H1 (cell line): ENCODE data around the gene NLRC5. TPM values are rescaled to one million over a fixed set of nuclear protein-coding genes. Genes with fewer than 3 reads are reported as not detected.

Source experiments
- CTCF ChIA-PET: fragments of 300-600 bp; sonication (Branson Sonifier 250); formaldehyde crosslinking; loops from one replicate; lab custom pipeline; 2021; ENCODE audit not compliant: partially characterized antibody; lab: Charles Lee
- POLR2A ChIA-PET: fragments of 300-600 bp; sonication (Branson Sonifier 250); formaldehyde crosslinking; loops from one replicate; lab custom pipeline; 2021; ENCODE audit warnings: inconsistent platforms; ENCODE audit not compliant: partially characterized antibody; lab: Charles Lee
- DNase-seq, 2 experiments: peaks; one replicate each; pipeline versions ENCODE4 v3.0.0 to v3.0.0-alpha.2; 2010 to 2022; ENCODE audit warnings: low spot score in 2 of 2, low read depth in 1 of 2, mixed read lengths in 1 of 2
- FAIRE-seq: peaks from 2 replicates; lab custom pipeline; 2011; peaks lifted over from hg19 to GRCh38; lab: Jason Lieb, UNC
- H2AFZ ChIP-seq: 2 replicates; pipeline ENCODE4 v1.8.1; 2012; ENCODE audit warnings: low read length, inconsistent platforms
- H2AK5ac ChIP-seq: 2 replicates; pipeline ENCODE4 v1.6.1; 2013; ENCODE audit warnings: low read depth, low read length
- H2BK120ac ChIP-seq: replicated peaks from 2 replicates; pipeline ENCODE3; 2013; ENCODE audit warnings: low read depth, low read length, inconsistent platforms
- H2BK12ac ChIP-seq: 2 replicates; pipeline ENCODE4 v1.6.1; 2013; ENCODE audit warnings: low read depth, low read length
- H2BK15ac ChIP-seq: 2 replicates; pipeline ENCODE4 v1.6.1; 2013; ENCODE audit warnings: low read length
- H2BK20ac ChIP-seq: 2 replicates; pipeline ENCODE4 v1.6.1; 2013; ENCODE audit warnings: low read length
- H2BK5ac ChIP-seq: 2 replicates; pipeline ENCODE4 v1.6.1; 2013; ENCODE audit warnings: low read depth, low read length
- H3K14ac ChIP-seq: 2 replicates; pipeline ENCODE4 v1.6.1; 2013; ENCODE audit warnings: inconsistent platforms; ENCODE audit not compliant: insufficient read length
- H3K18ac ChIP-seq: 2 replicates; pipeline ENCODE4 v1.6.1; 2013; ENCODE audit warnings: low read length; ENCODE audit errors: extremely low read depth
- H3K23ac ChIP-seq: 2 replicates; pipeline ENCODE4 v1.6.1; 2013; ENCODE audit warnings: inconsistent platforms; ENCODE audit not compliant: insufficient read length
- H3K23me2 ChIP-seq: 2 replicates; pipeline ENCODE4 v1.6.1; 2013; ENCODE audit warnings: low read depth, low read length
- H3K27ac ChIP-seq: 2 replicates; pipeline ENCODE4 v1.6.1; 2011; ENCODE audit warnings: low read depth, low read length, inconsistent platforms
- H3K27me3 ChIP-seq, 4 experiments: replicated peaks in 1 of 4; 1 replicate in 1 of 4; 2 replicates in 3 of 4; pipeline versions ENCODE4 v1.6.1 to v1.8.1; 2011 to 2013; ENCODE audit warnings: low read length in 3 of 4, mild to moderate bottlenecking in 3 of 4, inconsistent platforms in 2 of 4, mixed read lengths in 2 of 4, moderate library complexity in 1 of 4; ENCODE audit not compliant: control insufficient read depth in 3 of 4, insufficient read depth in 3 of 4; ENCODE audit errors: extremely low read depth in 1 of 4
- H3K36me3 ChIP-seq, 4 experiments: 2 replicates each; pipeline versions ENCODE4 v1.6.1 to v1.8.1; 2011 to 2013; ENCODE audit warnings: mild to moderate bottlenecking in 4 of 4, low read length in 3 of 4, moderate library complexity in 2 of 4, control low read depth in 1 of 4, inconsistent platforms in 1 of 4; ENCODE audit not compliant: insufficient read depth in 4 of 4, control insufficient read depth in 2 of 4
- H3K4ac ChIP-seq: replicated peaks from 2 replicates; pipeline ENCODE3; 2013; ENCODE audit warnings: low read length, low read depth, mixed read lengths, inconsistent platforms; ENCODE audit not compliant: insufficient read length
- H3K4me1 ChIP-seq, 4 experiments: replicated peaks in 1 of 4; 1 replicate in 1 of 4; 2 replicates in 3 of 4; pipeline versions ENCODE4 v1.6.1 to v1.8.1; 2011 to 2013; ENCODE audit warnings: low read length in 3 of 4, inconsistent platforms in 2 of 4, mixed read lengths in 1 of 4; ENCODE audit not compliant: insufficient read depth in 4 of 4, control insufficient read depth in 3 of 4
- H3K4me2 ChIP-seq, 2 experiments: 2 replicates each; pipeline versions ENCODE4 v1.6.1 to v1.8.1; 2011 to 2013; ENCODE audit warnings: low read depth in 2 of 2, low read length in 2 of 2, control low read depth in 1 of 2, inconsistent platforms in 1 of 2, mild to moderate bottlenecking in 1 of 2; ENCODE audit not compliant: insufficient read depth in 1 of 2
- H3K4me3 ChIP-seq, 4 experiments: fragments of 200-600, 300-600 bp in 1 of 4; sonication (generic), shearing (Covaris generic), sonication (Bioruptor Twin) in 1 of 4; 2 replicates each; pipeline versions ENCODE4 v1.5.1 to v1.8.1; 2011 to 2016; ENCODE audit warnings: low read length in 4 of 4, low read depth in 3 of 4, control low read depth in 2 of 4, inconsistent platforms in 2 of 4, mild to moderate bottlenecking in 2 of 4, mixed read lengths in 1 of 4, moderate library complexity in 1 of 4; ENCODE audit not compliant: insufficient read depth in 2 of 4; ENCODE audit errors: extremely low read depth in 1 of 4
- H3K56ac ChIP-seq: replicated peaks from 2 replicates; pipeline ENCODE3; 2013; ENCODE audit warnings: low read depth, mild to moderate bottlenecking, mixed read lengths, low read length, inconsistent platforms; ENCODE audit not compliant: insufficient read length
- H3K79me1 ChIP-seq: 2 replicates; pipeline ENCODE4 v1.6.1; 2013; ENCODE audit warnings: low read depth, low read length, control low read depth
- H3K79me2 ChIP-seq, 2 experiments: 2 replicates each; pipeline versions ENCODE4 v1.6.1 to v1.8.1; 2012 to 2013; ENCODE audit warnings: low read length in 2 of 2, mild to moderate bottlenecking in 2 of 2, inconsistent platforms in 1 of 2; ENCODE audit not compliant: insufficient read depth in 2 of 2, control insufficient read depth in 1 of 2
- H3K9ac ChIP-seq, 4 experiments: replicated peaks in 1 of 4; 1 replicate in 1 of 4; 2 replicates in 3 of 4; pipeline versions ENCODE4 v1.6.1 to v1.8.1; 2011 to 2013; ENCODE audit warnings: low read depth in 3 of 4, low read length in 3 of 4, control low read depth in 2 of 4, mild to moderate bottlenecking in 2 of 4, moderate library complexity in 2 of 4, inconsistent platforms in 1 of 4; ENCODE audit errors: extremely low read depth in 1 of 4
- H3K9me3 ChIP-seq, 2 experiments: 2 replicates each; pipeline versions ENCODE4 v1.6.1 to v1.8.1; 2012 to 2013; ENCODE audit warnings: mild to moderate bottlenecking in 2 of 2, moderate library complexity in 2 of 2, control low read depth in 1 of 2, inconsistent platforms in 1 of 2, low read depth in 1 of 2, low read length in 1 of 2, mixed read lengths in 1 of 2; ENCODE audit not compliant: insufficient read depth in 2 of 2
- H4K20me1 ChIP-seq, 2 experiments: replicated peaks in 1 of 2; 2 replicates each; pipeline versions ENCODE3 to v1.8.1; 2011 to 2013; ENCODE audit warnings: inconsistent platforms in 2 of 2, low read length in 2 of 2, mild to moderate bottlenecking in 1 of 2; ENCODE audit not compliant: insufficient read depth in 2 of 2, control insufficient read depth in 1 of 2
- H4K5ac ChIP-seq: 2 replicates; pipeline ENCODE4 v1.6.1; 2013; ENCODE audit warnings: low read length, low read depth, mixed read lengths, inconsistent platforms; ENCODE audit not compliant: insufficient read length
- H4K8ac ChIP-seq: 2 replicates; pipeline ENCODE4 v1.8.0; 2013; ENCODE audit warnings: mild to moderate bottlenecking, moderate library complexity, low read length, inconsistent platforms; ENCODE audit not compliant: insufficient read depth; ENCODE audit errors: extremely low read depth
- H4K91ac ChIP-seq: replicated peaks from 2 replicates; pipeline ENCODE3; 2013; ENCODE audit warnings: low read length, mixed read lengths, inconsistent platforms; ENCODE audit not compliant: insufficient read length
- CHD2 ChIP-seq: IDR thresholded peaks from 2 replicates; pipeline ENCODE4 v1.6.1; 2012; ENCODE audit warnings: low read length, improper control_type of control experiment
- EP300 ChIP-seq, 2 experiments: IDR thresholded peaks; 1 replicate in 1 of 2; 2 replicates in 1 of 2; pipeline ENCODE4 v1.6.1; 2011 to 2012; ENCODE audit warnings: low read depth in 2 of 2, low read length in 2 of 2, mild to moderate bottlenecking in 2 of 2, borderline replicate concordance in 1 of 2, inconsistent platforms in 1 of 2, moderate library complexity in 1 of 2
- FOSL1 ChIP-seq: IDR thresholded peaks from 2 replicates; pipeline ENCODE4 v1.6.1; 2011; ENCODE audit warnings: mild to moderate bottlenecking, low read depth, low read length, moderate library complexity; ENCODE audit not compliant: insufficient read depth
- KDM1A ChIP-seq: fragments of 200-600, 300-600 bp; sonication (generic); IDR thresholded peaks from 2 replicates; pipeline ENCODE4 v1.7.1; 2016; ENCODE audit warnings: mild to moderate bottlenecking, low read length, borderline replicate concordance
- KDM5A ChIP-seq: fragments of 200-600 bp; IDR thresholded peaks from 2 replicates; pipeline ENCODE4 v1.7.1; 2012; ENCODE audit warnings: mild to moderate bottlenecking, low read length, inconsistent platforms, mixed read lengths
- MAFK ChIP-seq: IDR thresholded peaks from 2 replicates; pipeline ENCODE4 v1.6.1; 2012; ENCODE audit warnings: low read depth, mild to moderate bottlenecking, improper control_type of control experiment, low read length
- POLR2AphosphoS5 ChIP-seq: IDR thresholded peaks from 2 replicates; pipeline ENCODE4 v1.6.1; 2011; ENCODE audit warnings: low read depth, low read length
- SIX5 ChIP-seq: IDR thresholded peaks from 2 replicates; pipeline ENCODE4 v1.6.1; 2011; ENCODE audit warnings: mild to moderate bottlenecking, low read depth, low read length
- SP2 ChIP-seq: IDR thresholded peaks from 2 replicates; pipeline ENCODE4 v1.6.1; 2012; ENCODE audit warnings: mild to moderate bottlenecking, low read length, inconsistent platforms
- WGBS, 2 experiments: shearing (Covaris generic) in 1 of 2; methylation state at CpG; one replicate each; pipeline versions ENCODE4 v1.1.6 to v1.1.7; 2013 to 2015; ENCODE audit warnings: low lambda C conversion rate in 2 of 2, mixed read lengths in 2 of 2, inconsistent platforms in 1 of 2, low coverage in 1 of 2, missing lambda C conversion rate in 1 of 2; ENCODE audit not compliant: insufficient replicate concordance in 2 of 2, insufficient coverage in 1 of 2, insufficient read length in 1 of 2; ENCODE audit errors: extremely low coverage in 1 of 2, missing lambda C conversion rate in 1 of 2; 5-methylcytosine and 5-hydroxymethylcytosine counted together
- polyA plus RNA-seq, 7 experiments: library from polyadenylated mRNA; depleted of rRNA in 3 of 7; stranded (reverse) in 5 of 7; unstranded in 2 of 7; fragments of >200 nt in 5 of 7; fragments of 200-250 nt in 2 of 7; gene quantifications; 1 replicate in 5 of 7; 2 replicates in 1 of 7; 4 replicates in 1 of 7; pipeline versions ENCODE4 v1.2.1 to v1.2.3, GENCODE V29; 2011 to 2013; ENCODE audit warnings: missing spikeins in 2 of 7, mixed read lengths in 2 of 7
- total RNA-seq: library from RNA; stranded (reverse); fragmentation: NEBNext Ultra II Directional; extraction: Animal tissue kit (Norgen Biotek cat#: 25700); gene quantifications from 2 replicates; pipeline ENCODE4 v1.2.1, GENCODE V29; 2021
- TF ChIP-seq, protein P1 (sequence below), 3 experiments: IDR thresholded peaks; 1 replicate in 2 of 3; 2 replicates in 1 of 3; pipeline versions ENCODE4 v1.5.1 to v1.6.1; 2011; ENCODE audit warnings: low read length in 3 of 3, mild to moderate bottlenecking in 3 of 3, inconsistent platforms in 2 of 3, low read depth in 1 of 3, moderate library complexity in 1 of 3; ENCODE audit not compliant: insufficient read depth in 1 of 3; ENCODE audit errors: control extremely low read depth in 1 of 3

The NLRC5 gene
- total and polyA plus RNA-seq, 2 of the 8 experiments (the other 6 are each of a cell fraction or from before 2014, with no cell fraction given), result 2.2 to 3.2 TPM

DNA sequence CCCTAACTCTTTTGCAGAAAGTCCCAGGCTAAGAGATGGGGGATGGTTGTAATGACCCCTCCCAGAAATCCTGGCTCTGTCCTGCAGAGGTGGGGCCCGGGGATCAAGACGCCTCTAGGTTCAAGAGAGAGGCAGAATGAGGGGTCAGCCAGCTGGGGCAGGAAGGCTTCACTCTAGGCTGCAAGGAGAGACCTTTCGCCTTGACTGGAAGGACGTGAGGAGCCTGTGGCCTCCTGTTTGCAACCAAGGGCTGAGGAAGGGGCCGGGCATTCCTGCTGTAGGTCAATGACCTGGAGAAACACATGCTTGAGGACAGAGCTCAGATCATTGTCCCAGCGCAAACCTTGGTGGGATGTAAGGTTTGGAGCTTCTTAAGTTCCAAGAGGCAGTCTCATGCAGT, 36.4 kb upstream of the NLRC5 start:
- H3K36me3 ChIP-seq, result no peaks in the 10 kb centered on the region
- H3K4me3 ChIP-seq, result no peak overlapping the region
- H2BK5ac ChIP-seq, result no peak overlapping the region
- no peak overlapping the region for H3K9ac ChIP-seq
- POLR2A ChIA-PET, result interaction anchor here (0.6 to 3.5 kb wide), 3 partner anchors 10 to 220 kb away, joined by 3 to 13 read pairs (median 4); partner anchors contain the start of gene HERPUD1
- no peaks in the 10 kb centered on the region for H4K20me1 ChIP-seq
- H3K23me2 ChIP-seq, result no peaks in the 10 kb centered on the region
- TF ChIP-seq CHD2 (no peak), POLR2AphosphoS5 (no peak), SP2 (no peak), EP300 (IDR thresholded peaks at IDR 0.05; ENCODE audit: borderline replicate concordance in 1 of 2, low read depth in 2 of 2, low read length in 2 of 2) (no peak), FOSL1 (no peak), MAFK (no peak), KDM1A (no peak), SIX5 (no peak), KDM5A (no peak)
- TF ChIP-seq, protein P1, sequence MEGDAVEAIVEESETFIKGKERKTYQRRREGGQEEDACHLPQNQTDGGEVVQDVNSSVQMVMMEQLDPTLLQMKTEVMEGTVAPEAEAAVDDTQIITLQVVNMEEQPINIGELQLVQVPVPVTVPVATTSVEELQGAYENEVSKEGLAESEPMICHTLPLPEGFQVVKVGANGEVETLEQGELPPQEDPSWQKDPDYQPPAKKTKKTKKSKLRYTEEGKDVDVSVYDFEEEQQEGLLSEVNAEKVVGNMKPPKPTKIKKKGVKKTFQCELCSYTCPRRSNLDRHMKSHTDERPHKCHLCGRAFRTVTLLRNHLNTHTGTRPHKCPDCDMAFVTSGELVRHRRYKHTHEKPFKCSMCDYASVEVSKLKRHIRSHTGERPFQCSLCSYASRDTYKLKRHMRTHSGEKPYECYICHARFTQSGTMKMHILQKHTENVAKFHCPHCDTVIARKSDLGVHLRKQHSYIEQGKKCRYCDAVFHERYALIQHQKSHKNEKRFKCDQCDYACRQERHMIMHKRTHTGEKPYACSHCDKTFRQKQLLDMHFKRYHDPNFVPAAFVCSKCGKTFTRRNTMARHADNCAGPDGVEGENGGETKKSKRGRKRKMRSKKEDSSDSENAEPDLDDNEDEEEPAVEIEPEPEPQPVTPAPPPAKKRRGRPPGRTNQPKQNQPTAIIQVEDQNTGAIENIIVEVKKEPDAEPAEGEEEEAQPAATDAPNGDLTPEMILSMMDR (IDR thresholded peaks at IDR 0.05; ENCODE audit: control extremely low read depth in 1 of 3, insufficient read depth in 1 of 3, low read depth in 1 of 3, low read length in 3 of 3), result no peak
- H2AFZ ChIP-seq, result no peak overlapping the region
- no peaks in the 10 kb centered on the region for H3K79me2 ChIP-seq
- H3K18ac ChIP-seq, result no peak overlapping the region
- H3K27ac ChIP-seq, result no peak overlapping the region
- DNase-seq, result no peak
- CTCF ChIA-PET, result interaction anchor here (0.6 to 5.4 kb wide), 12 partner anchors 9 to 160 kb away, joined by 3 to 37 read pairs (median 4); partner anchors contain the start of gene SLC12A3
- H2BK120ac ChIP-seq, result no peak overlapping the region
- H3K27me3 ChIP-seq, result no peaks in the 10 kb centered on the region
- H4K5ac ChIP-seq, result no peak overlapping the region
- H3K14ac ChIP-seq, result no peak overlapping the region
- FAIRE-seq, result no peak
- no peak overlapping the region for H2AK5ac ChIP-seq
- no peak overlapping the region for H3K4ac ChIP-seq
- no peak overlapping the region for H2BK12ac ChIP-seq
- no peak overlapping the region for H3K56ac ChIP-seq
- no peak overlapping the region for H2BK15ac ChIP-seq
- no peak overlapping the region for H2BK20ac ChIP-seq
- H3K4me2 ChIP-seq, result no peak overlapping the region
- no peak overlapping the region for H4K91ac ChIP-seq
- H4K8ac ChIP-seq, result no peak overlapping the region
- H3K4me1 ChIP-seq, result no peaks in the 10 kb centered on the region
- H3K9me3 ChIP-seq, result no peaks in the 10 kb centered on the region; a peak in 1 of 4 replicates
- WGBS, 2 experiments, result 74% methylated on average over 6 of the region's 6 CpGs; no CpG with 5 or more reads in 1 of the 2 experiments
- no peaks in the 10 kb centered on the region for H3K79me1 ChIP-seq
- no peak overlapping the region for H3K23ac ChIP-seq
